ENCODE measurements around the gene KRABD2.

DNA sequence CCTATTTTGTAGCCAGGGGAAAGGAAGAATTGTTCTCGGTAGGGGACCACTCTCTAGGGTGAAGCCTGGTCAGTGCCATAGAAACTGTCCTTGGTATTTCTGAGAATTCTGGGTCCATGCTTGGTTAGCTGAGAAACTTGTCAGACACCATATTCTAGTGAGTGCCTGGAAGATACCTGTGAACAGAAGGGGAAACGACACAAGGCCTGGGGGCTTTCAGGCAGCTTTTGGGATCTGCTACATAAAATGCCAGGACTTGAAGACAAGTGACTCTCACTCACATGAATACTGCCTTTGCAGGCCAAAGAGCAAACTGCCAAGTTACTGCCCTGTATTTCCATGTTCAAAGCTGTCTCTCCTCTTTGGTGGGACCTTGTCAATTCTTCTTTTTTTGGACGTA lies 18.6 kb downstream of the KRABD2 start:
- TF ChIP-seq MAX (IDR thresholded peaks at IDR 0.05) = no peak
- no peak for TF ChIP-seq YY1 (IDR thresholded peaks at IDR 0.05; ENCODE audit: low read depth)
- TF ChIP-seq, protein P1, sequence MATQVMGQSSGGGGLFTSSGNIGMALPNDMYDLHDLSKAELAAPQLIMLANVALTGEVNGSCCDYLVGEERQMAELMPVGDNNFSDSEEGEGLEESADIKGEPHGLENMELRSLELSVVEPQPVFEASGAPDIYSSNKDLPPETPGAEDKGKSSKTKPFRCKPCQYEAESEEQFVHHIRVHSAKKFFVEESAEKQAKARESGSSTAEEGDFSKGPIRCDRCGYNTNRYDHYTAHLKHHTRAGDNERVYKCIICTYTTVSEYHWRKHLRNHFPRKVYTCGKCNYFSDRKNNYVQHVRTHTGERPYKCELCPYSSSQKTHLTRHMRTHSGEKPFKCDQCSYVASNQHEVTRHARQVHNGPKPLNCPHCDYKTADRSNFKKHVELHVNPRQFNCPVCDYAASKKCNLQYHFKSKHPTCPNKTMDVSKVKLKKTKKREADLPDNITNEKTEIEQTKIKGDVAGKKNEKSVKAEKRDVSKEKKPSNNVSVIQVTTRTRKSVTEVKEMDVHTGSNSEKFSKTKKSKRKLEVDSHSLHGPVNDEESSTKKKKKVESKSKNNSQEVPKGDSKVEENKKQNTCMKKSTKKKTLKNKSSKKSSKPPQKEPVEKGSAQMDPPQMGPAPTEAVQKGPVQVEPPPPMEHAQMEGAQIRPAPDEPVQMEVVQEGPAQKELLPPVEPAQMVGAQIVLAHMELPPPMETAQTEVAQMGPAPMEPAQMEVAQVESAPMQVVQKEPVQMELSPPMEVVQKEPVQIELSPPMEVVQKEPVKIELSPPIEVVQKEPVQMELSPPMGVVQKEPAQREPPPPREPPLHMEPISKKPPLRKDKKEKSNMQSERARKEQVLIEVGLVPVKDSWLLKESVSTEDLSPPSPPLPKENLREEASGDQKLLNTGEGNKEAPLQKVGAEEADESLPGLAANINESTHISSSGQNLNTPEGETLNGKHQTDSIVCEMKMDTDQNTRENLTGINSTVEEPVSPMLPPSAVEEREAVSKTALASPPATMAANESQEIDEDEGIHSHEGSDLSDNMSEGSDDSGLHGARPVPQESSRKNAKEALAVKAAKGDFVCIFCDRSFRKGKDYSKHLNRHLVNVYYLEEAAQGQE (IDR thresholded peaks at IDR 0.05; ENCODE audit: low read depth) = no peak
- no peak for TF ChIP-seq TAF1 (IDR thresholded peaks at IDR 0.05; ENCODE audit: low read depth)
- no peak for TF ChIP-seq RAD21 (IDR thresholded peaks at IDR 0.05; ENCODE audit: low read depth)
- TF ChIP-seq, protein P2, sequence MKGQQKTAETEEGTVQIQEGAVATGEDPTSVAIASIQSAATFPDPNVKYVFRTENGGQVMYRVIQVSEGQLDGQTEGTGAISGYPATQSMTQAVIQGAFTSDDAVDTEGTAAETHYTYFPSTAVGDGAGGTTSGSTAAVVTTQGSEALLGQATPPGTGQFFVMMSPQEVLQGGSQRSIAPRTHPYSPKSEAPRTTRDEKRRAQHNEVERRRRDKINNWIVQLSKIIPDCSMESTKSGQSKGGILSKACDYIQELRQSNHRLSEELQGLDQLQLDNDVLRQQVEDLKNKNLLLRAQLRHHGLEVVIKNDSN (IDR thresholded peaks at IDR 0.05) = no peak
- TF ChIP-seq NFIC (IDR thresholded peaks at IDR 0.05) = no peak
- TF ChIP-seq TEAD4 (IDR thresholded peaks at IDR 0.05) = no peak
- TF ChIP-seq FOXM1 (IDR thresholded peaks at IDR 0.05; ENCODE audit: borderline replicate concordance, low read depth) = no peak

Data from Ishikawa (cell line).